Endothelial cell of umbilical vein (primary cell): ENCODE measurements around the gene USF2. TPM values are rescaled to one million over a fixed set of nuclear protein-coding genes. Genes with fewer than 3 reads are reported as not detected.

Experiments used
- BruUV-seq: library from RNA; stranded (reverse); fragments of 400-500 nt; replicated peaks from 2 replicates; lab custom pipeline; 2021; lab: Mats Ljungman, UMichigan
- CTCF ChIA-PET: fragments of 300-600, 350-600 bp; sonication (Branson Sonifier 250); formaldehyde crosslinking; loops from one replicate; lab custom pipeline; 2021; ENCODE audit warnings: antibody characterized with exemption, inconsistent platforms; lab: Charles Lee
- POLR2A ChIA-PET: fragments of 300-600, 350-600 bp; sonication (Branson Sonifier 250); formaldehyde crosslinking; loops from one replicate; lab custom pipeline; 2021; ENCODE audit warnings: antibody characterized with exemption, inconsistent platforms; lab: Charles Lee
- DNase-seq: peaks from one replicate; pipeline ENCODE4 v3.0.0-alpha.2; 2011; ENCODE audit warnings: low read depth, low spot score
- FAIRE-seq: peaks from 2 replicates; lab custom pipeline; 2011; peaks lifted over from hg19 to GRCh38; lab: Jason Lieb, UNC
- H2AFZ ChIP-seq: 2 replicates; pipeline ENCODE4 v1.6.0; 2012; ENCODE audit warnings: low read depth, low read length, control low read depth, inconsistent platforms
- H3K27ac ChIP-seq: 2 replicates; pipeline ENCODE4 v1.5.1; 2011; ENCODE audit warnings: low read depth, mild to moderate bottlenecking, control low read depth, low read length, moderate library complexity; ENCODE audit not compliant: insufficient read depth
- H3K27me3 ChIP-seq, 2 experiments: 2 replicates each; pipeline versions ENCODE4 v1.6.0 to v1.6.1; 2011; ENCODE audit warnings: low read length in 2 of 2, mixed read lengths in 1 of 2; ENCODE audit not compliant: control insufficient read depth in 2 of 2, insufficient read depth in 2 of 2
- H3K36me3 ChIP-seq, 2 experiments: 2 replicates in 1 of 2; 3 replicates in 1 of 2; pipeline ENCODE4 v1.5.1; 2011; ENCODE audit warnings: low read length in 2 of 2, mild to moderate bottlenecking in 1 of 2, moderate library complexity in 1 of 2; ENCODE audit not compliant: control insufficient read depth in 2 of 2, insufficient read depth in 2 of 2; ENCODE audit errors: extremely low read depth in 1 of 2
- H3K4me1 ChIP-seq: 3 replicates; pipeline ENCODE4 v1.5.1; 2011; ENCODE audit warnings: mild to moderate bottlenecking, low read length; ENCODE audit not compliant: control insufficient read depth, insufficient read depth; ENCODE audit errors: extremely low read depth
- H3K4me2 ChIP-seq: 2 replicates; pipeline ENCODE4 v1.6.1; 2011; ENCODE audit warnings: low read length, control low read depth, mixed read lengths; ENCODE audit not compliant: insufficient read depth
- H3K4me3 ChIP-seq, 3 experiments: fragments of 200-600 bp in 1 of 3; sonication (generic), shearing (Covaris generic) in 1 of 3; replicated peaks in 1 of 3; 2 replicates each; pipeline ENCODE4 v1.5.1; 2011 to 2016; ENCODE audit warnings: control low read depth in 3 of 3, low read length in 3 of 3, mild to moderate bottlenecking in 2 of 3, inconsistent platforms in 1 of 3, low read depth in 1 of 3, moderate library complexity in 1 of 3; ENCODE audit not compliant: insufficient read depth in 1 of 3
- H3K79me2 ChIP-seq: 2 replicates; pipeline ENCODE4 v1.6.0; 2012; ENCODE audit warnings: low read length, inconsistent platforms; ENCODE audit not compliant: control insufficient read depth, insufficient read depth
- H3K9ac ChIP-seq: replicated peaks from 2 replicates; pipeline ENCODE3; 2011; ENCODE audit warnings: low read length, control low read depth; ENCODE audit not compliant: insufficient read depth; ENCODE audit errors: extremely low read depth
- H3K9me1 ChIP-seq: replicated peaks from 3 replicates; pipeline ENCODE4 v1.6.0; 2011; ENCODE audit warnings: mild to moderate bottlenecking, low read length; ENCODE audit not compliant: control insufficient read depth, insufficient read depth; ENCODE audit errors: extremely low read depth
- H3K9me3 ChIP-seq: replicated peaks from 2 replicates; pipeline ENCODE4 v1.5.1; 2012; ENCODE audit warnings: low read length, inconsistent platforms; ENCODE audit not compliant: control insufficient read depth, insufficient read depth
- H4K20me1 ChIP-seq: replicated peaks from 2 replicates; pipeline ENCODE3; 2011; ENCODE audit warnings: mild to moderate bottlenecking, low read length; ENCODE audit not compliant: control insufficient read depth, insufficient read depth; ENCODE audit errors: extremely low read depth
- EZH2 ChIP-seq: IDR thresholded peaks from 2 replicates; pipeline ENCODE4 v1.6.1; 2012; ENCODE audit warnings: borderline replicate concordance, low read depth, mild to moderate bottlenecking, moderate library complexity, low read length, inconsistent platforms; ENCODE audit not compliant: severe bottlenecking
- FOS ChIP-seq: IDR thresholded peaks from 2 replicates; pipeline ENCODE4 v1.6.1; 2011; ENCODE audit warnings: mild to moderate bottlenecking, low read length, moderate library complexity, borderline replicate concordance; ENCODE audit not compliant: insufficient read depth
- GATA2 ChIP-seq: IDR thresholded peaks from 2 replicates; pipeline ENCODE4 v1.7.0; 2011; ENCODE audit warnings: low read depth, mild to moderate bottlenecking, moderate library complexity, mixed read lengths, low read length; ENCODE audit not compliant: insufficient read length, insufficient read depth
- JUN ChIP-seq: IDR thresholded peaks from 2 replicates; pipeline ENCODE4 v1.6.1; 2011; ENCODE audit warnings: borderline replicate concordance, low read depth; ENCODE audit not compliant: insufficient read length, insufficient read depth
- MYC ChIP-seq: IDR thresholded peaks from one replicate; pipeline ENCODE4 v1.6.1; 2011; ENCODE audit warnings: mild to moderate bottlenecking, low read depth, low read length
- POLR2A ChIP-seq: IDR thresholded peaks from 2 replicates; pipeline ENCODE4 v1.6.1; 2012; ENCODE audit warnings: low read depth, mild to moderate bottlenecking, control low read depth, low read length
- POLR2AphosphoS5 ChIP-seq: IDR thresholded peaks from 2 replicates; pipeline ENCODE4 v1.6.1; 2012; ENCODE audit warnings: low read depth, mild to moderate bottlenecking, control low read depth, low read length, moderate library complexity; ENCODE audit not compliant: insufficient read depth
- dilution Hi-C: fragments of 300-500 bp; cut with MboI; formaldehyde crosslinking; loops from one replicate; pipeline ENCODE4 v1.15.0; 2019; ENCODE audit warnings: low sequenced_read_pairs; ENCODE audit not compliant: extremely low pct_ligation_motif_present
- intact Hi-C: fragments of 100-400 bp; cut with micrococcal nuclease; formaldehyde crosslinking; loops from one replicate; pipeline ENCODE4 v1.10.0; 2022
- polyA plus RNA-seq, 4 experiments: library from polyadenylated mRNA; depleted of rRNA in 3 of 4; stranded (reverse) in 3 of 4; unstranded in 1 of 4; fragments of >200 nt; gene quantifications; 2 replicates each; pipeline versions ENCODE4 v1.2.1 to v1.2.3, GENCODE V29; 2011 to 2012; ENCODE audit warnings: missing spikeins in 1 of 4
- total RNA-seq: library from RNA; stranded (reverse); gene quantifications from 2 replicates; pipeline ENCODE4 v1.2.3, GENCODE V29; 2021
- TF ChIP-seq, protein P1 (sequence below): IDR thresholded peaks from 2 replicates; pipeline ENCODE4 v1.6.1; 2011; ENCODE audit not compliant: insufficient read depth, insufficient read length

USF2 gene
- total and polyA plus RNA-seq, 2 donors (not counting 3 experiments of a cell fraction or from before 2014, with no cell fraction given), result 75.0 to 76.8 TPM

DNA sequence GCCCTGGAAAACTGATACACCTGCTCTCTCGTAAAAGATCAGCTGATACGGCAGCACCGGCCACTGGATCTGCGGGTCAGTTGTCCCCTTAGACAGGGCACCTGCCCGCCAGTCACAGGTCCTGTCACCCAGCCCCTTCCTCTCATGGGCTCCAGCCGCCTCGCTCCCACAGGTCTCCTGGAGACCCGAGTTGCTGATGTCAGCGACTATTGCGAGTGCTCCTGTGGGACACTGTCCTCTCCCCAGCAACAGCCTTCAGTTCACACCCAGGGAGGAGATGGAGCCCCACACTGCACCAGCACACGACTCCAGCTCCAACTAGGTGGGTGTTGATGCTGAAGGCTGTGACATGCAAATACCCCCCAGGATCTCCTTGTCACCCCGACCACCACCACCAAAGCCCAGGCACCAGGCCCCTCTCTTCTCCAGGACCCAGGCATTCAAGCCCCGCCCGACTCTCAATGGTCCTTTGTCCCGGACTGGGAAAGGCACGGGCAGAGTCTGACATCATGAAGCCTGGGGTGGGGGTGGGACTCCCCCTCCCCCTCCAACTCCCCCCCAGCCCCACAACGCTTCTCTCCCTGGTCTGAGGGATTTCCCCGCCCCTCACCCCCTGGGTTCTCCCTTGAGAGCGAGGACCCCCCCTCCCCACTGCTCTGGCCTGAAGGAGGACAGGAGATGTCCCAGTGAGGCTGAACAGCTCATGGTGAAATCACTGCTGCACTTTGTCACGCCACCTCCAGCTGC, 21.8 kb downstream of the USF2 start:
- Histone ChIP-seq H3K9me3 (no peaks in the 10 kb centered on the region), H3K27ac (no peak overlapping the region), H3K4me3 (no peak overlapping the region), H3K27me3 (no peaks in the 10 kb centered on the region), H4K20me1 (no peaks in the 10 kb centered on the region), H2AFZ (no peak overlapping the region), H3K36me3 (no peaks in the 10 kb centered on the region), H3K79me2 (no peaks in the 10 kb centered on the region), H3K4me2 (no peak overlapping the region), H3K9ac (no peak overlapping the region), H3K9me1 (no peaks in the 10 kb centered on the region), H3K4me1 (no peaks in the 10 kb centered on the region)
- no TSS peak for BruUV-seq
- FAIRE-seq, result no peak
- CTCF ChIA-PET, result interaction anchor here (0.6 kb wide), 1 partner anchor 96 kb away, joined by 4 read pairs; no protein-coding TSS in a partner anchor
- intact Hi-C loops (no loop called here), dilution Hi-C loops (no loop called here)
- TF ChIP-seq, protein P1, sequence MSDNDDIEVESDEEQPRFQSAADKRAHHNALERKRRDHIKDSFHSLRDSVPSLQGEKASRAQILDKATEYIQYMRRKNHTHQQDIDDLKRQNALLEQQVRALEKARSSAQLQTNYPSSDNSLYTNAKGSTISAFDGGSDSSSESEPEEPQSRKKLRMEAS, result no peak
- TF ChIP-seq EZH2, result no peak
- no peak for TF ChIP-seq POLR2AphosphoS5
- no peak for TF ChIP-seq MYC
- TF ChIP-seq FOS, result no peak
- TF ChIP-seq POLR2A, result no peak
- TF ChIP-seq JUN, result no peak
- no peak for TF ChIP-seq GATA2
- POLR2A ChIA-PET, result no interaction called here
- no peak for DNase-seq
